Measurements from ENCODE around the gene ZNF20.
"Not testable (repeated sequence)": the region's sequence is repeated elsewhere in the genome, so short reads cannot be mapped to it uniquely, and the experiment has no call there.

The ZNF20 gene

DNA sequence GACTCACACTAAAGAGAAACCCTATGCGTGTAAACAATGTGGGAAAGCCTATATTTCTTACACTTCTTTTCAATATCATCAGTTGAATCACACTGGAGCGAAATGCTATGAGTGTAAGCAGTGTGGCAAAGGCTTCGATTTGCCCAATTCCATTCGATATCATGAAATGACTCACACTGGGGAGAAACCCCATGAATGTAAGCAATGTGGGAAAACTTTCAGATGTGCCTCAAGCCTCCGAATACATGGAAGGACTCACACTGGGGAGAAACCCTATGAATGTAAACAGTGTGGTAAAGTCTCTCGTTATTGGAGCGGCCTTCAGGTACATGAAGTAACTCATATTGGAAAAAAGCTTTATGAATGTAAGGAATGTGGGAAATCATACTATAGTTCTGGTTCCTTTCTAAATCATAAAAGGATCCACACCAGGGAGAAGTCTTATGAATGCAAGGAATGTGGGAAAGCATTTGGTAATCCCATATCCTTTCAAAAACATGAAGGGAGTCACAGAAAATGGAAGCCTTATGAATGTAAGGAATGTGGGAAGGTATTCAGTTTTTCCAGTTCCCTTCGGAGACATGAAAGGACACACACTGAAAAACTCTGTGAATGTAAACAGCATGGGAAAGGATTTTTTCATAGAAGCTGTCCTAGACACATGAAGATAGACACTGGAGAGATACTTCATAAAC, 28.1 kb downstream of the ZNF20 start:
- no peak for DNase-seq

DNA sequence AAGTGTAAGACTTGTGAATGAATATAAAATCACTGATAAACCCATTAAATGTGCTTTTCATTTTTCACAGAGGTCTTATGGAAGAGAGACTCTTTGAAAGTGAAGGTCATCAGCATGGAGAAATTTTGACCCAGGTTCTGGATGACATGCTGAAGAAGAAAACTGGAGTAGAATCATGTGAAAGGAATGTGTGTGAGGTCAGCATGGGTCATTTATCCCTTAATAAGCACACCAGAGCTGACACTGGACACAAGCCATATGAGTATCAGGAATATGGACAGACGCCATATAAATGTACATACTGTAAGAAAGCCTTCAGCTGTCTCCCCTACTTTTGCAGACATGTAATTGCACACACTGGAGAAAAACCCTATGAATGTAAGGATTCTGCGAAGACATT, 29.0 kb downstream of the ZNF20 start:
- no peak for DNase-seq

DNA sequence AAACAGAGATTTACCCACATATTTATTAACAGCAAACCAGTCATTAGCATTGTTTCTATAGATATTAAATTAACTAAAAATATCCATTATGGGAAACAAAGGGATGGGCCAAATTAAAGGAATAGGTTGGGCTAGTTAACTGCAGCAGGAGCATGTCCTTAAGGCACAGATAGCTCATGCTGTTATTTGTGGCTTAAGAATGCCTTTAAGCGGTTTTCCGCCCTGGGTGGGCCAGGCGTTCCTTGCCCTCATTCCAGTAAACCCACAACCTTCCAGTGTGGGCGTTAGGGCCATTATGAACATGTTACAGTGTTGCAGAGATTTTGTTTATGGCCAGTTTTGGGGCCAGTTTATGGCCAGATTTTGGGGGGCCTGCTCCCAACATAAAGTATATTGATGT, 36.2 kb downstream of the ZNF20 start:
- not testable (repeated sequence) for DNase-seq

DNA sequence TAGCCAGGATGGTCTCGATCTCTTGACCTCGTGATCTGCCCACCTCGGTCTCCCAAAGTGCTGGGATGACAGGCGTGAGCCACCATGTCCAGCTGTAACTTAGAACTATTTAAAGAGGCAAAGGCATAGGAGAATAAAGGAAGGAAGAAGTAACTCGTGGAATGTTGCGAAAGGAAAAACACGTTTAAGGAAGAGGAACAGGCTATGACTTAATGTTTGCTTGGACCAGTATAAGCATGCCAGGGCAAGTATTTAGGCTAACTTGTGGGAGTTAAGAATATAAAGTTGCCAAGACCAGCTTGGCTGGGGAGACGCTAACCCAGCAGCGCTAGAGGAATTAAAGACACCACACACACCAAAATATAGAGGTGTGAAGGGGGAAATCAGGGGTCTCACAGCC, 42.1 kb downstream of the ZNF20 start:
- DNase-seq = no peak

DNA sequence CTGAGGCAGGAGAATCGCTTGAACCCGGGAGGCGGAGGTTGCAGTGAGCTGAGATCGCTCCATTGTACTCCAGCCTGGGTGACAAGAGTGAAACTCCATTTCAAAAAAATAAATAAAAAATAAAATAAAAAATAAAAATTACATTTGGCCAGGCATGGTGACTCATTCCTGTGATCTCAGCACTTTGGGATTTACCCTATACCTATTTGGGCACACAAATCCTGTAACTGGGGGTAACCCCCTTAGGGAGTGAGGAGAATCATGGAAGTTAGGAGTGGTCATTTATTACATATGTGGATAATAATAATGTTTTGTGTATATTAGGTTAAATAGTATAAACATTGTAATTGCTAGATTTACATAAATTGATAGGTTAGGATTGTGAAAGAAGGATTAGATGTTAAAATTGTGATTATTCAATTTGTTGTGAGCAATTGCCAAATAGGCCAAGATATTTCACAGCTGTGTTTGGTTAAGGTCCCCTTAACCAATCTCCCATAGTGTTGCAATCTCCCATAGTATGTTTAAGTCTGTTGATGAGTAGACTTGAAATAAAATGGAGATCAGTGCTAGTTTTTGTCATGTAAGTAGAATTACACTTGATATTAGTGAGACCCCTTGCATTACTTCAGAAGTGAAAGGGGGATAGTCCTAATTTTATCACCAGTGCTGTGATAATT, 44.9 kb downstream of the ZNF20 start:
- no peak for DNase-seq

DNA sequence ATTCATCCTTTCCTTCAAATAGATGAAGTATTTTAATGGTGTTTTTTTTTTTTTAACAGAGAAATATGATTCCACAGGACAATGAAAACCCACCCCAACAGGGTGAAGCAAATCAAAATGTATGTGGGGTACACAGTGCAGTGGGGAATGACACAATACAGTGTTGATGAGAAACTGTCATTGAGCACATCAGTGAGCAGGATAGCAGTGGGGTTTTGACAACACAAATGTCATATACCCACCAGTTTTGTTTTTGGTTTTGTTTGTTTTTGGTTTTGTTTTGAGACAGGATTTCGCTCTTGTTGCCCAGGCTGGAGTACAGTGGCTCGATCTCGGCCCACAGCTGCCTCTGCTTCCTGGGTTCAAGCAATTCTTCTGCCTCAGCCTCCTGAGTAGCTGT, 46.4 kb downstream of the ZNF20 start:
- no peak for DNase-seq

DNA sequence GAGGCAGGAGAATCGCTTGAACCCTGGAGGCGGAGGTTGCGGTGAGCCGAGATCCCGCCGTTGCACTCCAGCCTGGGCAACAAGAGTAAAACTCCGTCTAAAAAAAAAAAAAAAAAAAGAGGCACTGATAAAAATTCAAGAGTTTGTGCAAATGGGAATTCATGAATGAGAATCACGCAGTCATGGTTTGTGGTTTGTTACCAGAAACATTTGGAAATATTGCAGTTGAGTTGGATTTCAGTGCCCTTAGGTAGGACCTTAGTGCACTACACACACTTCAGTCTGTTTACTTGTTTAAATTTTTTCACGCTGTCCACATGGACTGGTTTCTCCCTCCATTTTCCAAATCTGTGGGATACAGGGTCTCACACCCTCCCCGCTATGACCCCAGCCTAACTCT, 47.2 kb downstream of the ZNF20 start:
- DNase-seq = no peak

DNA sequence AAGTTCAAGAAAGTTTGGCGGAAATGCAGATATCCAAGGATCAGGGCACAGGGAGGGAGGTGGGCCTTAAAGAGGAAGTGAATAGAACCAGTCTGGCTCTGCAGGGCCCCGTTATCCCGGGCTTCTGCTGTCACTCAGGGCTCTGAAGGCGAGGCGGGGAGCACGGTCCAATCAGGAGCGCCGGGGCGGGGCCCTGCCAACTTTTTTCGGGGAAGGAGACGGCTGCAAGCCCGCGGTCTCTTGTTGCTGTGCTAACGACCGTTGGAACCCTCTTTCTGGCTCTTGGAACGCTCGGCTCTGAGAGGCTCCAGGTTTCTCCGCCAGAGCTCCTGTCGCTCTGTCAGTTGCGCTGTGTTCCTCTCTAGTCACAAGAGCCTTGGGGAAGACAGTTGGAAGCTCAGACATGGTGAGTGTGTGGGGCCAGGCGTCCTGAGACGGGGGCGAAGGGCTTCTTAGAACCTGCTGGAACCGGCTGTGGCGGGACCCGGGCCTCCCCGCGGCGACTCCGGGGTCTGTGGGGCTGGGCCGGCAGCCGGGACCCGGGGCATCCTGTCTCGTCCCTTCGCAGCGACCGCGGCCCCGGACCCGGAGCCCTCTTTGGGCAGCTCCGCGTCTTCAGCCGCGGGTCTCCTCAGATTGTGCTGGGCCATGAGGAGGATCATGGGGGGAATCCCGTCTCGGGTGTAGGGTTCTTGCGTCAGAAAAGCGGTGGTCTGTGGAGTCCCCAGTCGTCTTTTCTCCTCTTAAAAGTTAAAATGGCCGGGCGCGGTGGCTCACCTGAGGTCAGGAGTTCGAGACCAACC, 47.9 kb downstream of the ZNF20 start:
- DNase-seq = peak; percentile 55

DNA sequence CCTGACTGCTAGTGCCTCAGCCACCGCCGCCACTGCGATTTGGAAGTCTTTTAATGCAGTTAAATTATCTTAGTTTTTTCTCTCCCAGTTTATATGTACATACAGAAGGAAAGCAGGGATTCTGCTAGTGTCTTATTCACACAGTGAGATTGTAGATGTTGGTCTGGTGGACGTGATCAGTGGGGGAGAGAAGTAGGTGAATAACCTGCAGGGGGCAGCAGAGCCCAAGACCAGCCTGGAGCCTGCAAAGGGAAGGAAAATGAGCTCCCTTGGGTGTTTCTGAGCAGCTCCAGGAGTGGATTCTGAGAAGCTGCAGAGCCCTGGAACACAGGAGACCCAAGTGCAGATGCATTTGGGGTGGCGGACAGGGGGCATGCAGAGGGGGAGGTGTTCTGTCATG, 49.3 kb downstream of the ZNF20 start:
- peak; percentile 70 for DNase-seq

DNA sequence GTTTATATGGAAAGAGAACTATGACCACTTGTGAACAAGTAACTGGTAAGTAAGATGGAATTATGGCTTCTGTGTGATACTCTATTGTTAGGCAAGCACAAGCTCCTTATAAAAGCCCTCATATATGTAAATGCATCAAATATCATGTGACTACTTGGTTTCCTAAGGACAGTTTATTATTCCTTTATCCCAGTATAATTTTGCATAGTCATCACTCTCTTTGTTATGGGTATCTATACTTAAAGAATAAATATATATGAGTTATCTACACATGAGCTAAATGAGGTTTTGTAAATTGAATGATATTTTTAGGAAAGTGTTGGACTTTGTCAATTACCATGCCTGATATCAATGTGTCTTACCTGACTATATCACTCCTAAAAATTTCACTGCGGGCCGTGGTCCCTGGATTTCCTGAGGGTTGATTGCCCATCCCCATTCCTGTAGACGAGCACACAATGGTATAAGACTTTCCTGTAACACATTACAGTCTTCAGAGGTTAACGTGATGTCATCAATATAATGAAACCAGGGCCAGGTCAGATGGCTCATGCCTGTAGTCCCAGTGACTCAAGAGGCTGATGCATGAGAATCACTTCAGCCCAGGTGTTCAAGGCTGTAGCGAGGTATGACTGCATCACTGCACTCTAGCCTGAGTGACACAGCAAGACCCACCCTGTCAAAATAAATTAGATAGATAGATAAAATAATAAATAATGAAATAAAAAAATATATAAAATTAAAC, 54.9 kb downstream of the ZNF20 start:
- no peak for DNase-seq

DNA sequence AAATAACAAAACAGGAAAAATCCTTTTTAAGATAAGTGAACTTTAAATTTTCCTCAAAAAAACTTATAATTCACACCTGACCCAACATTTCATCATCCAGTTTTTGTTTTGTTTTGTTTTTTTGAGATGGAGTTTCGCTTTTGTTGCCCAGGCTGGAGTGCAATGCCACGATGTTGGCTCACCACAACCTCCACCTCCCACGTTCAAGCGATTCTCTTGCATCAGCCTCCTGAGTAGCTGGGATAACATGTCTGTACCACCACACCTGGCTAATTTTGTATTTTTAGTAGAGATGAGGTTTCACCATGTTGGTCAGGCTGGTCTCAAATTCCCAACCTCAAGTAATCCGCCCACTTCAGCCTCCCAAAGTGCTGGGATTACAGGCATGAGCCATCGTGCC, 56.8 kb downstream of the ZNF20 start:
- DNase-seq = not testable (repeated sequence)

All from CD4-positive, alpha-beta T cell treated with Interleukin-6 for 4 hours (primary cell).